PC-3 (cell line): ENCODE results near the gene MRC2.

Experiments
- EZH2 ChIP-seq: fragments of 300-600 bp; sonication (generic); IDR thresholded peaks from one replicate; pipeline ENCODE4 v1.6.1; 2017; ENCODE audit warnings: antibody characterized with exemption, mild to moderate bottlenecking, low read length; ENCODE audit not compliant: unreplicated experiment
- EZH2phosphoT487 ChIP-seq: fragments of 300-600 bp; sonication (generic); IDR thresholded peaks from 2 replicates; pipeline ENCODE4 v1.6.1; 2018; ENCODE audit warnings: mild to moderate bottlenecking, antibody characterized with exemption, low read length, borderline replicate concordance
- TF ChIP-seq, protein P1 (sequence below): fragments of 300-600 bp; sonication (generic); conservative IDR thresholded peaks from 2 replicates; pipeline ENCODE4 v1.5.1; 2017; ENCODE audit warnings: antibody characterized with exemption, low read depth, mild to moderate bottlenecking, low read length

DNA sequence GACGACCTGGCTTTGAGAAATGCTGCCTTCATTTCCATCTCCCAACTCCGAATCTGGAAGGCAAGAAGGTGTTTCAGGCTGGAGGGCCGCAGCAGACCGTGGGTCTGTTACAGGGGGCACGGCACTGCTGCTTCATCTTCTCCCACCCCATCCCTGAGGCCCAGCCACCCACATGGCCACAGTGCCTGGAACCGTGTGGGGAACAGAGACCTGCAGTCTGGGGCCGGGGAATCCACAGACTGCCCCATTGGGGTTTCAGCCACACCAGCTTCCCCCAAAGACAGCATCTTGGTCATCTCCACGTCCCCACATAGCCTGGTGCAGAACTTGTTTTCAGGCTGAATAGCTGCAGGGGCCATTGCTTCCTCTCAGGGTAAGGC is 74.2 kb downstream of the MRC2 start:
- TF ChIP-seq, protein P1, sequence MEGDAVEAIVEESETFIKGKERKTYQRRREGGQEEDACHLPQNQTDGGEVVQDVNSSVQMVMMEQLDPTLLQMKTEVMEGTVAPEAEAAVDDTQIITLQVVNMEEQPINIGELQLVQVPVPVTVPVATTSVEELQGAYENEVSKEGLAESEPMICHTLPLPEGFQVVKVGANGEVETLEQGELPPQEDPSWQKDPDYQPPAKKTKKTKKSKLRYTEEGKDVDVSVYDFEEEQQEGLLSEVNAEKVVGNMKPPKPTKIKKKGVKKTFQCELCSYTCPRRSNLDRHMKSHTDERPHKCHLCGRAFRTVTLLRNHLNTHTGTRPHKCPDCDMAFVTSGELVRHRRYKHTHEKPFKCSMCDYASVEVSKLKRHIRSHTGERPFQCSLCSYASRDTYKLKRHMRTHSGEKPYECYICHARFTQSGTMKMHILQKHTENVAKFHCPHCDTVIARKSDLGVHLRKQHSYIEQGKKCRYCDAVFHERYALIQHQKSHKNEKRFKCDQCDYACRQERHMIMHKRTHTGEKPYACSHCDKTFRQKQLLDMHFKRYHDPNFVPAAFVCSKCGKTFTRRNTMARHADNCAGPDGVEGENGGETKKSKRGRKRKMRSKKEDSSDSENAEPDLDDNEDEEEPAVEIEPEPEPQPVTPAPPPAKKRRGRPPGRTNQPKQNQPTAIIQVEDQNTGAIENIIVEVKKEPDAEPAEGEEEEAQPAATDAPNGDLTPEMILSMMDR: no peak
- TF ChIP-seq EZH2: no peak
- TF ChIP-seq EZH2phosphoT487: no peak
